ENCODE data around the gene TGIF2LY. TPM values are rescaled to one million over a fixed set of nuclear protein-coding genes. Genes with fewer than 3 reads are reported as not detected.
"Not testable (repeated sequence)": the region's sequence is repeated elsewhere in the genome, so short reads cannot be mapped to it uniquely, and the experiment has no call there.

Gene TGIF2LY
- polyA plus RNA-seq (2013), result not detected

DNA sequence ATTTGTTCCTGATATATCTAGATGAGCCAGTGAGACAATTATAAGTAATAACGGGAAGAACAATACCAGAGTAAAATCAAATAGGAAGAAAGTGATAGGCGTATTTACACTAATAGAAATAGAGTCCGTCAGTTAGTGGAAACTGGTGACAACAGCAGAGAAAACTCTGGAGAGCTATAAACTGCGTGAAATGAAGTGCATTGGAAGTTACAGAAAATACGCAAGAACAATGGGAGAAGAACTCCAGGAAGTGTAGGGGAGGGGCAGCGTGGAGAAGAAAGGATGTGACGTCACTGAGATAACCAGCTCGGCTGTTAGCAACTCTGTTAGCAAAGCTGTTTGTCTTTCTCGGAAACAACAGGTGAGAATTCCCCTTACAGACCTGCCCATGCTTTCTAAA, at the start of gene TGIF2LY:
TGIF2LY (plus strand) TSS at position 301 of the 400 bp plus-strand sequence. CDS start 178 bp downstream, outside the sequence.
- H3K4me3 ChIP-seq (ENCODE audit: control insufficient read depth in 1 of 7, extremely low read depth in 1 of 7, insufficient read depth in 4 of 7, low read depth in 2 of 7, low read length in 6 of 7); POLR2A ChIA-PET; DNase-seq; H3K27me3 ChIP-seq (replicated peaks in 2 of 5; ENCODE audit: control insufficient read depth in 4 of 5, insufficient read depth in 5 of 5, low read length in 4 of 5); H3K9me3 ChIP-seq (ENCODE audit: control extremely low read depth in 1 of 5, control insufficient read depth in 4 of 5, insufficient read depth in 2 of 5, low read depth in 1 of 5, low read length in 4 of 5); H3K36me3 ChIP-seq (ENCODE audit: control insufficient read depth in 4 of 4, insufficient read depth in 4 of 4, low read length in 3 of 4); H3K27ac ChIP-seq (ENCODE audit: insufficient read depth in 1 of 2, low read depth in 1 of 2, low read length in 2 of 2, poor library complexity in 1 of 2, severe bottlenecking in 2 of 2); H3K4me1 ChIP-seq (ENCODE audit: control extremely low read depth in 1 of 4, control insufficient read depth in 4 of 4, insufficient read depth in 4 of 4, low read length in 3 of 4); CTCF ChIA-PET: not testable (repeated sequence)
- WGBS (ENCODE audit: insufficient coverage), result no CpG with 5 or more reads among the region's 9 CpGs

Data from common myeloid progenitor, CD34-positive (primary cell).